Epithelial cell of prostate (primary cell): Measurements from ENCODE around the gene USP49.
"Not testable (repeated sequence)": the region's sequence is repeated elsewhere in the genome, so short reads cannot be mapped to it uniquely, and the experiment has no call there.

ENCODE experiments used
- DNase-seq: peaks from one replicate; pipeline ENCODE4 v3.0.0-alpha.2; 2011; ENCODE audit warnings: low read depth, low spot score
- H3K27ac ChIP-seq: fragments of 450-650 bp; 2 replicates; pipeline ENCODE4 v1.5.1; 2017; ENCODE audit warnings: mild to moderate bottlenecking

The USP49 gene

DNA sequence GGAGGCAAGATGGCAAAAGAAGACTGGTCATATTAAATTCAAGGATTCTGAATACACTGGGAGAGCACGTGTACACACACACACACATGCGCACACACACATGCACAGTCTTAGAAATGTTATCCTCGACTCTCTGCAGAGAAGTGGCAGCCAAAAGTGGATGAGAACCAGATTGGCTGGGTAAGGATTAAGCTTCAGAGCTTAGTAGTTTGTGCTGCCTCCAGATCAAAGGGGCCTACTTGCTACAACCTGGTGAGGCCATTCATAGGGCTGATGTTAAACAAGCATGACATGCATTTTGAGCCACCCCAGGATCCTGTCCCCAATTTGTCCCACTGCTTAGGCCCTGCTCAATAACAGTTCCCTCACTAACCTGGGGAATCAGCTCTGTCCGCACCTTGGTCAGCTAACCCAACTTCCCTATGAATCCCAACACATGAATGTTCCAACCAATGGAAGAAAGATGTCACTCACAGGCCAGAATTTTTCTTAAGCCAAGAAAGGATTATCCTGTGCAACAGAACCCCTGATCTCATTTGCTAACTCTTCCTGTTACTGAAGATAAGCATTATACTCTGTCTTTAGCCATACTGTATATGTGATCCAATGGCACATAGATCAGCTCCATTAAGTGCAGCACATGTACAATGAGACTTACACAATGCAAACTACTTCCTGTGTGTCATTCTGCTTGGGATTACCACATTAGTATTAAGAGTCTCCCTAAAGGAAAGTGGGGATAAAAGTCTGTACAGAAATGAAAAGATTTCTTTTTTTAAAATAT is 76.7 kb downstream of the USP49 start:
- no peak for DNase-seq

DNA sequence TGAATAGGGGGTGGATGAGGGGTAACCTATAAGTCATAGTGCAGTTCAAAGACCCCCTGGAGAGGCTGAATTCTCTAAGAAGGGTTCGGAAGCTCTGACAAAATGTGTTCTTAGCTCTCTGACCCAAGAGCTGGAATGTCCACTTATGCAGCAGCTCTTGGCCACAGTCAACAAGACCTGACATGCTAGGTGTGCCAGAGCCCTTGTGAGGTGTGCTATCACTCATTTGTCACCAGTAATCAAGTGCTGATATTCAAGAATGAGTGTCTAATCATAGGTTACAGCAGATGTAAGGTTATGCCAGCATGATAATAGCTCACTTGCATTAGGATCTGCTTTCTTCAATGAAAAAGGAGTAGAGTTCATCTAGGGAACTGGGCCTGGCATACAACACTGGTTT is 79.6 kb downstream of the USP49 start:
- DNase-seq, result no peak

More for the DNA sequence above, 76.7 kb downstream of the USP49 start:
- no peak overlapping the region for H3K27ac ChIP-seq

DNA sequence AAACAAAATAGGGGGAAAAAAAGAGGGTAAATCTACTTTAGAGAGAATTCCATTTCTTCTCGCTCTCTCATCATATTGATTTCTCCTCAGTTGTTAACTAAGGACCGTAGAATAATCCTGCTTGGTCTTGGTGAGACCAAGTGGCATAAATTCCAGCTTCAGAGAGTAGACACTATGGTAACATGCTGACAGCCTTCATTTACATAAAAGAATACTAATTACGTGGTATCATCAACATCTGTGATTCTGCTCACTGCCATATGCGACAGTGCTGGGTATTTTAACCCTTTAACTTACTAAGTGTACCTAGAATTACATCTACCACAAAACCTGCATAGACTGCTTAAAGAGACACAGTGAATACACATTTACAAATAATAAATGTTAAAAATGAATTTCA is 80.5 kb downstream of the USP49 start:
- no peak overlapping the region for H3K27ac ChIP-seq
- no peak for DNase-seq

More for the DNA sequence above, 79.6 kb downstream of the USP49 start:
- H3K27ac ChIP-seq, result no peak overlapping the region

- H3K27ac ChIP-seq, result no peak overlapping the region
- DNase-seq, result no peak
Observed at GRCh38 chr6:41813956-41814355, 81.2 kb downstream of the USP49 start.

DNA sequence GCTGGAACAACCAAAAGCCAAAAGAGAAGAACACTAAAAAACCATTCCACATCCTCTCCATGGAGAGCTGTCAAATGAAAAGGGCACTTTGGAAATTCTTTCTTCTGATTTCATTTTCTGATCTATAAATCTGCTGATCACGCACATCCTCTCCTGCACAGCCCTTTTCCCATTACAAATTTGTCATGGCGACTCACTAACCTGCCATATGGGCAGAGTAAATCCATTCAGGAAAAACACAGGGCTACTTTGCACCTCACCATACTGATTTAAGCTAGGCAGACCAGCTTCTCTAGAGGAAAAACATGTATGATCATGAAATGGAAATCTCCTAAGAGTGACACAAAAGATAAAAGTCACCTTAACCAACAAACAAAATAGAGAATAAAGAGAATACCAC is 81.7 kb downstream of the USP49 start:
- H3K27ac ChIP-seq, result no peak overlapping the region
- DNase-seq, result no peak

DNA sequence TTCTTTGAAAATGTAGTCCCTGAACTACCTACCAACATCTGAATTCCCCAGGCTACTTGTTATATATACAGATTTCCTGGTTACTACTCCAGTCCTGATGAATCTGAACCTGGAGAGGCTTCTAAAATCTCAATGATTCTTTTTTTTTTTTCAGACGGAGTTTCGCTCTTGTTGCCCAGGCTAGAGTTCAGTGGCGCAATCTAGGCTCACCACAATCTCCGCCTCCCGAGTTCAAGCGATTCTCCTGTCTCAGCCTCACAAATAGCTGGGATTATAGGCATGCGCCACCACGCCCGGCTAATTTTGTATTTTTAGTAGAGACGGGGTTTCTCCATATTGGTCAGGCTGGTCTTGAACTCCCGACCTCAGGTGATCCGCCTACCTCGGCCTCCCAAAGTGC is 83.2 kb downstream of the USP49 start:
- not testable (repeated sequence) for H3K27ac ChIP-seq, DNase-seq

- no peak overlapping the region for H3K27ac ChIP-seq
- DNase-seq, result no peak
Observed at GRCh38 chr6:41811095-41811494, 84.1 kb downstream of the USP49 start.

GRCh38 chr6:41805830-41806774 is 89.1 kb downstream of the USP49 start:
- H3K27ac ChIP-seq, result no peak overlapping the region
- DNase-seq, result no peak

GRCh38 chr6:41801380-41801779 is 93.8 kb downstream of the USP49 start:
- no peak overlapping the region for H3K27ac ChIP-seq
- no peak for DNase-seq

- no peak overlapping the region for H3K27ac ChIP-seq
- no peak for DNase-seq
Observed at GRCh38 chr6:41799559-41799911, 95.6 kb downstream of the USP49 start.

DNA sequence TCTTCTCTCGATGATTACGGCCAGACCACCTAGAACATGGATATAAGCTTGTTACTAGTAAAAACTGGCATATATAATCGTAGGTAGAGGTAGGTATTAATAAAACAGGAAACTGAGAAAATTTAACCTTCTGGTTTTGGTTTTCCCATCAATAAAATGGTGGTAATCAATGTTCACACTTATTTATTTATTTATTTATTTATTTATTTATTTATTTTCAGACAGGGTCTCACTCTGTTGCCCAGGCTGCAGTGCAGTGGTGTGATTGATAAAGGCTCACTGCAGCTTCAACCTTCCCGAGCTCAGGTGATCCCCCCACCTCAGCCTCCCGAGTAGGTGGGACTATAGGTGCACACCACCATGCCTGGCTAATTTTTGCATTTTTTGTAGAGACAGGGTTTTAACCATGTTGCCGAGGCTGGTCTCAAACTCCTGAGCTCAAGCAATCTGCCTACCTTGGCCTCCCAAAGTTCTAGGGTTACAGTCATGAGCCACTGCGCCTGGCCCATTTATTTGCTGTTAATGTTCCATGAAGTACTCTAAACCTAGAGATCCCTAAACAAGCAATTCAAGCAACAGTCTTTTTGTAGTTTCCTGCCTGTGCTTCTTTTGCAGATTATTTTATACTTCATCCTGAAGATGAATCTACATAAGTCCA is 96.1 kb downstream of the USP49 start:
- H3K27ac ChIP-seq, result no peak overlapping the region
- no peak for DNase-seq

DNA sequence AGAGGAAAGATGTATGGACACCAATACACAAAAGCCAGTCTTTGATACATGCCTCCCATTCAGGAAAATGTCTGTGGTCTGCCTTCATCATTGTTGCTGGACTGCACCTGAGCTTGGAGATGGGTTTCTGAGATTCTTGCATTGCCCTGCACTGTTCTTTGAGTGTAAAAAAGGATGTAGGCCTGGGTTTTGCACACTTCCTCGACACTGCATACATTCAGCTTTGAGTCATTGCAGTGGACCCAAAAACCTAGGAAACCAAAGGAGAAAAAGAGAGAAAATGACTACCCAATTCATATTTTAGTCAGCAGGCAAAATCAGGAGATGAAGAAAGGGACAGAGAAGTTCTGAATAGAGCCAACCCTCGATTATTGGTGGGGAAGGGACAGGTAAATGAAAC is 98.7 kb downstream of the USP49 start:
- DNase-seq, result no peak
- no peak overlapping the region for H3K27ac ChIP-seq

DNA sequence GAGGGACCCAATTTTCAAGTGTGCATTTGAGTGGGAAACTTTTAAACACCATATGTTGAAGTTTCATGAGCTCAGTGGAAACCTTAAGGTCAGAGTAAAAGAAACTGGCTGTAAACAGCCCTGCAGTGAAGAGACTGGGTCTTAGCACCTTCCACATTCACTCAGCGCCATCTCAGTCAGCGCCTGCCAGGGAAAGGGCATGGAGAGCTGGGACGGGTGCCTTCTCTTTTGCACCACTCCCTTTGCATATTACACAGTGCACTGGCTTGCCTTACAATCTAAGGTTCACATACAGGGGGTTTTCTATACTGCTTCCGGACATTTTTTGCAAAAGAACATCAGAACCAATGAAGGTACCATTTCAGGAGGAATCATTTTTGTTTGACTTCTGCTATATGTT is 103.2 kb downstream of the USP49 start:
- no peak overlapping the region for H3K27ac ChIP-seq
- no peak for DNase-seq

DNA sequence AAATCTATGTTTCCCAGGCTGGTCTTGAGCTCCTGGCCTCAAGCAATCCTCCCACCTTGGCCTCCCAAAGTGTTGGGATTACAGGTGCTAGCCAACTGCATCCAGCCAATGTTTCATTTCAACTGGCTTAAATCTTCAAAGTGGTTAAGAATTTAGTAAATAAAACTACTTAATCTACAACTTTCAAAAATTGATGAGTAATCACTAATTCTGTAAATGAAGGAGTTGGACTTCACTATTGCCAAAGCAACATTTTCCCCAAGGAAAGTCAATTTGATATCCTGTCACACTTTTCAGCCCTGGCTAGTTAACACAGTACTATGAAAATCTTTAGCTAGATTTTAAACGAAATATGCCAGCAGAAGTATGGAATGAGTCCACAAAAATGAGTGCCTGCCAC is 103.9 kb downstream of the USP49 start:
- no peak overlapping the region for H3K27ac ChIP-seq
- DNase-seq, result no peak

DNA sequence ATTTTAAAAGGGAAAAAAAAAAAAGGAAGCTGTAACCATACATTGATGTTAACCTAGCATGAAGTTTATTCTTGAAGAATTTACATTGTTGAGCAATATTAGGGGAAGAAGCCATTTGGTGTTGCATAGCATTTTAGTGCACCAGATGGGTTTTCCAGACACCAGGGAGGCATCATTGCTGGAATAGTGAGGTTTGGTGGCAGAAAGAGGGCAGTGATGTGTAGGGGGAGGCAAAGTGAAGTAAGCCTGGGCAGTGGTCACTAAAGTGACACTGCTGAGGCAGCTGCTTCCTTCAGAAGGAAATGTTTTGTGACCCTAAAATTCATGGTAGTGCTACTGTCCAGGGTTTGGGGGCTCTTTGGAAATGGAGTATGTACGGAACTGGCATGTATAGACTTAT is 105.1 kb downstream of the USP49 start:
- no peak overlapping the region for H3K27ac ChIP-seq
- DNase-seq, result no peak

GRCh38 chr6:41789390-41789724 is 105.8 kb downstream of the USP49 start:
- DNase-seq, result no peak
- H3K27ac ChIP-seq, result no peak overlapping the region

- peak; percentile 64 for DNase-seq
- H3K27ac ChIP-seq, result peak within 1 kb of the TSS; percentile 75
Observed at GRCh38 chr6:41787219-41787917, 107.8 kb downstream of the USP49 start, which contains the start of gene TOMM6. TOMM6 (plus strand) TSS chr6:41787694; CDS start chr6:41787698, 4 bp downstream.

GRCh38 chr6:41786451-41787218 is 108.5 kb downstream of the USP49 start:
- peak overlapping the region; percentile 75 for H3K27ac ChIP-seq
- no peak for DNase-seq

DNA sequence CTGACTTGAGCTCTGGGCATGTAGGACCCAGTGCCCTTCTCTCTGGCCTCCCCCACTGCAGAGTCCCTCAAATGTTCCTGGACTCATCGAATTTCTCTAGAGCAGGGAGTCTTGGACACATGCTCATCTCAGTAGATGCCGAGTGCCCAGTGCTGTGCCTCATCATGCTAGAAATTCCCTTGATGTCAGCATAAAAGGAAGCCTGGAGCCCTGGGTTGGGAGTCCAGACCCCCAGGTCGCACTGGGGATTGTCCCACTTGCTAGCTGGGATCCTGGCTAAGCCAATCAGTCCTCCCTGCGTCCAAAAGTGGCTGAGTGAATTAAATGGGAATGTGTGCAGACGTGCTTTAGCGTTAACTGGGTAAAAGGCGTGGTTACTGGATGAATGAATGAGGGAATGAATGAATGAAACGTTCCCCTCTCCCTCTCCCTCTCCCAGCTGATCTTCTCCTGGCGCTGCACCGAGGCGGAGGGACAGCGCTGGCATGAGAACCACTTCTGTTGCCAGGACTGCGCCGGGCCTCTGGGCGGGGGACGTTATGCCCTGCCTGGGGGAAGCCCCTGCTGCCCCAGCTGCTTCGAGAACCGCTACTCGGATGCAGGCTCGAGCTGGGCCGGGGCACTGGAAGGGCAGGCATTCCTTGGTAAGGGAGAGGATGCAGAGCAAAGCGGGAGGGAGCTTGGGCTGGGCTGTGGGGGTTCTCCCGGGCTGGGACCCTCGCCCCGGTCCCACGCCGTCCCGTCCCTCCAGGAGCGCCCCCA is 109.3 kb downstream of the USP49 start:
- DNase-seq, result no peak
- peak overlapping the region; percentile 68 for H3K27ac ChIP-seq
